Measurements from ENCODE around the gene ZNF620. TPM values are rescaled to one million over a fixed set of nuclear protein-coding genes. Genes with fewer than 3 reads are reported as not detected.

The ZNF620 gene
- total RNA-seq, 3 donors from 2014 or later: 3.1 to 3.2 (median 3.2) TPM

GRCh38 chr3:40476478-40477470, 29.1 kb upstream of the ZNF620 start, which contains the start of gene ZNF619:
Gene ZNF619 (plus strand): TSS chr3:40477122. CDS start chr3:40477980, 858 bp downstream.
- ATAC-seq: peak; percentile 81 to 89
- peaks cover 20% of the 10 kb centered on the region for H3K4me1 Mint-ChIP-seq (ENCODE audit: low read depth)

GRCh38 chr3:40477666-40478065, 28.2 kb upstream of the ZNF620 start:
- H3K4me1 Mint-ChIP-seq (ENCODE audit: low read depth): peaks cover 26% of the 10 kb centered on the region

More at GRCh38 chr3:40476478-40477470, 29.1 kb upstream of the ZNF620 start, which contains the start of gene ZNF619:
- H3K4me3 Mint-ChIP-seq: peak within 1 kb of the TSS; percentile 87
- H3K36me3 Mint-ChIP-seq (ENCODE audit: insufficient read depth): peaks cover 11% of the 10 kb centered on the region
- H3K9me3 Mint-ChIP-seq: no peaks in the 10 kb centered on the region
- peak; percentile 50 for DNase-seq
- no peaks in the 10 kb centered on the region for H3K27me3 Mint-ChIP-seq (ENCODE audit: low read depth)

GRCh38 chr3:40487172-40487571, 18.7 kb upstream of the ZNF620 start:
- Mint-ChIP-seq H3K4me3 (no peak overlapping the region), H3K36me3 (ENCODE audit: insufficient read depth) (peaks cover 37% of the 10 kb centered on the region), H3K4me1 (ENCODE audit: low read depth) (peaks cover 10% of the 10 kb centered on the region), H3K9me3 (peaks cover 15% of the 10 kb centered on the region), H3K27me3 (ENCODE audit: low read depth) (no peaks in the 10 kb centered on the region)
- ATAC-seq: no peak
- no peak for DNase-seq

More at GRCh38 chr3:40477666-40478065, 28.2 kb upstream of the ZNF620 start:
- no peak for DNase-seq
- peak in 1 of 2 donors; percentile 7 for ATAC-seq
- H3K36me3 Mint-ChIP-seq (ENCODE audit: insufficient read depth): peaks cover 17% of the 10 kb centered on the region
- no peaks in the 10 kb centered on the region for H3K9me3 Mint-ChIP-seq
- no peaks in the 10 kb centered on the region for H3K27me3 Mint-ChIP-seq (ENCODE audit: low read depth)
- peak overlapping the region; percentile 87 for H3K4me3 Mint-ChIP-seq

GRCh38 chr3:40490916-40491315, 14.9 kb upstream of the ZNF620 start:
- H3K4me1 Mint-ChIP-seq (ENCODE audit: low read depth): no peaks in the 10 kb centered on the region

GRCh38 chr3:40494698-40495097, 11.1 kb upstream of the ZNF620 start:
- no peaks in the 10 kb centered on the region for H3K4me1 Mint-ChIP-seq (ENCODE audit: low read depth)
- no peaks in the 10 kb centered on the region for H3K27me3 Mint-ChIP-seq (ENCODE audit: low read depth)
- no peak for ATAC-seq
- no peak overlapping the region for H3K4me3 Mint-ChIP-seq
- DNase-seq: no peak
- no peaks in the 10 kb centered on the region for H3K9me3 Mint-ChIP-seq
- peaks cover 3% of the 10 kb centered on the region for H3K36me3 Mint-ChIP-seq (ENCODE audit: insufficient read depth)

More at GRCh38 chr3:40490916-40491315, 14.9 kb upstream of the ZNF620 start:
- DNase-seq (no peak), ATAC-seq (no peak)
- Mint-ChIP-seq H3K4me3 (no peak overlapping the region), H3K27me3 (ENCODE audit: low read depth) (no peaks in the 10 kb centered on the region), H3K36me3 (ENCODE audit: insufficient read depth) (peaks cover 25% of the 10 kb centered on the region), H3K9me3 (peaks cover 15% of the 10 kb centered on the region)

GRCh38 chr3:40497288-40497687, 8.6 kb upstream of the ZNF620 start:
- no peaks in the 10 kb centered on the region for H3K9me3 Mint-ChIP-seq
- no peak for ATAC-seq
- no peak for DNase-seq
- no peaks in the 10 kb centered on the region for H3K36me3 Mint-ChIP-seq (ENCODE audit: insufficient read depth)
- H3K4me3 Mint-ChIP-seq: no peak overlapping the region
- no peaks in the 10 kb centered on the region for H3K4me1 Mint-ChIP-seq (ENCODE audit: low read depth)
- no peaks in the 10 kb centered on the region for H3K27me3 Mint-ChIP-seq (ENCODE audit: low read depth)

- peaks cover 4% of the 10 kb centered on the region for H3K4me1 Mint-ChIP-seq (ENCODE audit: low read depth)
- no peaks in the 10 kb centered on the region for H3K36me3 Mint-ChIP-seq (ENCODE audit: insufficient read depth)
- ATAC-seq: no peak
Measured at GRCh38 chr3:40499952-40500351, 5.9 kb upstream of the ZNF620 start.

GRCh38 chr3:40502034-40502433, 3.8 kb upstream of the ZNF620 start:
- no peaks in the 10 kb centered on the region for H3K27me3 Mint-ChIP-seq (ENCODE audit: low read depth)
- no peak for DNase-seq
- no peak overlapping the region for H3K4me3 Mint-ChIP-seq
- no peaks in the 10 kb centered on the region for H3K9me3 Mint-ChIP-seq
- H3K4me1 Mint-ChIP-seq (ENCODE audit: low read depth): peaks cover 17% of the 10 kb centered on the region
- ATAC-seq: no peak
- no peaks in the 10 kb centered on the region for H3K36me3 Mint-ChIP-seq (ENCODE audit: insufficient read depth)

More at GRCh38 chr3:40499952-40500351, 5.9 kb upstream of the ZNF620 start:
- Mint-ChIP-seq H3K4me3 (no peak overlapping the region), H3K27me3 (ENCODE audit: low read depth) (no peaks in the 10 kb centered on the region), H3K9me3 (no peaks in the 10 kb centered on the region)
- DNase-seq: no peak

- ATAC-seq: no peak
- DNase-seq: no peak
- Mint-ChIP-seq H3K27me3 (ENCODE audit: low read depth) (no peaks in the 10 kb centered on the region), H3K36me3 (ENCODE audit: insufficient read depth) (no peaks in the 10 kb centered on the region), H3K4me1 (ENCODE audit: low read depth) (peaks cover 17% of the 10 kb centered on the region), H3K4me3 (peak overlapping the region; percentile 91), H3K9me3 (no peaks in the 10 kb centered on the region)
Measured at GRCh38 chr3:40504636-40505430, 1.0 kb upstream of the ZNF620 start.

- H3K4me1 Mint-ChIP-seq (ENCODE audit: low read depth): peaks cover 7% of the 10 kb centered on the region
- H3K27me3 Mint-ChIP-seq (ENCODE audit: low read depth): no peaks in the 10 kb centered on the region
- H3K9me3 Mint-ChIP-seq: no peaks in the 10 kb centered on the region
- DNase-seq (no peak), ATAC-seq (no peak)
- H3K36me3 Mint-ChIP-seq (ENCODE audit: insufficient read depth): peaks cover 23% of the 10 kb centered on the region
- H3K4me3 Mint-ChIP-seq: no peak overlapping the region
Measured at GRCh38 chr3:40511031-40511718, 5.3 kb downstream of the ZNF620 start.

GRCh38 chr3:40516201-40516600, 10.4 kb downstream of the ZNF620 start:
- no peak for ATAC-seq
- H3K9me3 Mint-ChIP-seq: no peaks in the 10 kb centered on the region

GRCh38 chr3:40518067-40518466, 12.2 kb downstream of the ZNF620 start:
- DNase-seq (no peak), ATAC-seq (no peak)
- Mint-ChIP-seq H3K9me3 (no peaks in the 10 kb centered on the region), H3K36me3 (ENCODE audit: insufficient read depth) (peaks cover 17% of the 10 kb centered on the region), H3K27me3 (ENCODE audit: low read depth) (no peaks in the 10 kb centered on the region), H3K4me3 (no peak overlapping the region), H3K4me1 (ENCODE audit: low read depth) (no peaks in the 10 kb centered on the region)

More at GRCh38 chr3:40516201-40516600, 10.4 kb downstream of the ZNF620 start:
- Mint-ChIP-seq H3K4me1 (ENCODE audit: low read depth) (no peaks in the 10 kb centered on the region), H3K4me3 (no peak overlapping the region), H3K36me3 (ENCODE audit: insufficient read depth) (peaks cover 23% of the 10 kb centered on the region), H3K27me3 (ENCODE audit: low read depth) (no peaks in the 10 kb centered on the region)
- DNase-seq: no peak

- Mint-ChIP-seq H3K27me3 (ENCODE audit: low read depth) (no peaks in the 10 kb centered on the region), H3K36me3 (ENCODE audit: insufficient read depth) (peaks cover 17% of the 10 kb centered on the region), H3K9me3 (no peaks in the 10 kb centered on the region), H3K4me1 (ENCODE audit: low read depth) (no peaks in the 10 kb centered on the region), H3K4me3 (no peak overlapping the region)
- ATAC-seq (no peak), DNase-seq (no peak)
Measured at GRCh38 chr3:40518848-40519247, 13.0 kb downstream of the ZNF620 start.

- Mint-ChIP-seq H3K27me3 (ENCODE audit: low read depth) (no peaks in the 10 kb centered on the region), H3K4me3 (no peak overlapping the region), H3K9me3 (no peaks in the 10 kb centered on the region), H3K4me1 (ENCODE audit: low read depth) (peaks cover 16% of the 10 kb centered on the region), H3K36me3 (ENCODE audit: insufficient read depth) (peaks cover 4% of the 10 kb centered on the region)
- DNase-seq (no peak), ATAC-seq (no peak)
Measured at GRCh38 chr3:40521254-40521653, 15.4 kb downstream of the ZNF620 start.
